ENCODE measurements around the gene CACNA2D1. TPM values are rescaled to one million over a fixed set of nuclear protein-coding genes. Genes with fewer than 3 reads are reported as not detected.

CACNA2D1 gene
- polyA plus RNA-seq, 6 donors from 2014 or later: not detected

GRCh38 chr7:82266081-82266480 lies 177.5 kb downstream of the CACNA2D1 start:
- Mint-ChIP-seq H3K27ac (no peak overlapping the region), H3K27me3 (no peaks in the 10 kb centered on the region), H3K4me3 (no peak overlapping the region), H3K9me3 (peaks cover 0 to 3% (median 0%) of the 10 kb centered on the region in 7 donors), H3K36me3 (no peaks in the 10 kb centered on the region), H3K4me1 (no peaks in the 10 kb centered on the region)
- DNase-seq (no peak), ATAC-seq (ENCODE audit: low read depth in 2 of 2) (no peak)

GRCh38 chr7:82264783-82265305 lies 178.7 kb downstream of the CACNA2D1 start:
- no peak for DNase-seq
- H3K4me3 Mint-ChIP-seq: no peak overlapping the region
- H3K9me3 Mint-ChIP-seq: peaks cover 0 to 3% (median 0%) of the 10 kb centered on the region in 7 donors
- ATAC-seq (ENCODE audit: low read depth in 2 of 2): no peak
- H3K4me1 Mint-ChIP-seq: no peaks in the 10 kb centered on the region
- H3K27me3 Mint-ChIP-seq: no peaks in the 10 kb centered on the region
- no peaks in the 10 kb centered on the region for H3K36me3 Mint-ChIP-seq
- H3K27ac Mint-ChIP-seq: no peak overlapping the region

GRCh38 chr7:82263920-82264782 lies 179.4 kb downstream of the CACNA2D1 start:
- no peaks in the 10 kb centered on the region for H3K4me1 Mint-ChIP-seq
- DNase-seq (no peak), ATAC-seq (ENCODE audit: low read depth in 2 of 2) (no peak)
- no peak overlapping the region for H3K4me3 Mint-ChIP-seq
- peaks cover 0 to 3% (median 0%) of the 10 kb centered on the region in 7 donors for H3K9me3 Mint-ChIP-seq
- no peaks in the 10 kb centered on the region for H3K27me3 Mint-ChIP-seq
- no peak overlapping the region for H3K27ac Mint-ChIP-seq
- H3K36me3 Mint-ChIP-seq: no peaks in the 10 kb centered on the region

- Mint-ChIP-seq H3K4me3 (no peak overlapping the region), H3K36me3 (no peaks in the 10 kb centered on the region), H3K4me1 (no peaks in the 10 kb centered on the region), H3K27me3 (no peaks in the 10 kb centered on the region), H3K9me3 (peaks cover 0 to 3% (median 0%) of the 10 kb centered on the region in 7 donors), H3K27ac (no peak overlapping the region)
- DNase-seq (no peak), ATAC-seq (ENCODE audit: low read depth in 2 of 2) (no peak)
Measured at GRCh38 chr7:82258181-82258580, 185.4 kb downstream of the CACNA2D1 start.

GRCh38 chr7:82257118-82257695 lies 186.4 kb downstream of the CACNA2D1 start:
- H3K27me3 Mint-ChIP-seq: no peaks in the 10 kb centered on the region
- H3K4me3 Mint-ChIP-seq: no peak overlapping the region
- H3K9me3 Mint-ChIP-seq: peaks cover 0 to 3% (median 0%) of the 10 kb centered on the region in 7 donors
- H3K36me3 Mint-ChIP-seq: no peaks in the 10 kb centered on the region
- H3K4me1 Mint-ChIP-seq: no peaks in the 10 kb centered on the region
- DNase-seq (no peak), ATAC-seq (ENCODE audit: low read depth in 2 of 2) (no peak)
- H3K27ac Mint-ChIP-seq: no peak overlapping the region

- no peaks in the 10 kb centered on the region for H3K27me3 Mint-ChIP-seq
- no peak for ATAC-seq (ENCODE audit: low read depth in 2 of 2)
- H3K36me3 Mint-ChIP-seq: no peaks in the 10 kb centered on the region
- no peak for DNase-seq
- no peak overlapping the region for H3K4me3 Mint-ChIP-seq
- peaks cover 0 to 3% (median 0%) of the 10 kb centered on the region in 7 donors for H3K9me3 Mint-ChIP-seq
- no peaks in the 10 kb centered on the region for H3K4me1 Mint-ChIP-seq
- H3K27ac Mint-ChIP-seq: no peak overlapping the region
Measured at GRCh38 chr7:82255706-82256105, 187.9 kb downstream of the CACNA2D1 start.

GRCh38 chr7:82250598-82250997 lies 193.0 kb downstream of the CACNA2D1 start:
- no peak overlapping the region for H3K27ac Mint-ChIP-seq
- H3K4me3 Mint-ChIP-seq: no peak overlapping the region
- no peaks in the 10 kb centered on the region for H3K4me1 Mint-ChIP-seq
- no peak for ATAC-seq (ENCODE audit: low read depth in 2 of 2)
- H3K9me3 Mint-ChIP-seq: peaks cover 0 to 6% (median 0%) of the 10 kb centered on the region in 7 donors
- no peaks in the 10 kb centered on the region for H3K27me3 Mint-ChIP-seq
- no peak for DNase-seq
- H3K36me3 Mint-ChIP-seq: no peaks in the 10 kb centered on the region

- no peaks in the 10 kb centered on the region for H3K27me3 Mint-ChIP-seq
- H3K36me3 Mint-ChIP-seq: no peaks in the 10 kb centered on the region
- no peak overlapping the region for H3K27ac Mint-ChIP-seq
- no peak for ATAC-seq (ENCODE audit: low read depth in 2 of 2)
- no peak for DNase-seq
- peaks cover 0 to 6% (median 0%) of the 10 kb centered on the region in 7 donors for H3K9me3 Mint-ChIP-seq
- H3K4me3 Mint-ChIP-seq: no peak overlapping the region
- H3K4me1 Mint-ChIP-seq: no peaks in the 10 kb centered on the region
Measured at GRCh38 chr7:82249979-82250378, 193.6 kb downstream of the CACNA2D1 start.

GRCh38 chr7:82247814-82248433 lies 195.7 kb downstream of the CACNA2D1 start:
- DNase-seq: no peak
- ATAC-seq (ENCODE audit: low read depth in 2 of 2): no peak
- Mint-ChIP-seq H3K27me3 (no peaks in the 10 kb centered on the region), H3K4me1 (no peaks in the 10 kb centered on the region), H3K36me3 (no peaks in the 10 kb centered on the region), H3K4me3 (no peak overlapping the region), H3K9me3 (peaks cover 0 to 6% (median 0%) of the 10 kb centered on the region in 7 donors), H3K27ac (no peak overlapping the region)

GRCh38 chr7:82244947-82245517 lies 198.5 kb downstream of the CACNA2D1 start:
- no peak for ATAC-seq (ENCODE audit: low read depth in 2 of 2)
- peaks cover 0 to 5% (median 0%) of the 10 kb centered on the region in 7 donors for H3K9me3 Mint-ChIP-seq
- H3K36me3 Mint-ChIP-seq: no peaks in the 10 kb centered on the region
- no peaks in the 10 kb centered on the region for H3K4me1 Mint-ChIP-seq
- H3K4me3 Mint-ChIP-seq: no peak overlapping the region
- no peak for DNase-seq
- no peaks in the 10 kb centered on the region for H3K27me3 Mint-ChIP-seq
- no peak overlapping the region for H3K27ac Mint-ChIP-seq

GRCh38 chr7:82241356-82241755 lies 202.2 kb downstream of the CACNA2D1 start:
- H3K36me3 Mint-ChIP-seq: no peaks in the 10 kb centered on the region
- no peaks in the 10 kb centered on the region for H3K4me1 Mint-ChIP-seq
- no peaks in the 10 kb centered on the region for H3K27me3 Mint-ChIP-seq
- no peaks in the 10 kb centered on the region for H3K9me3 Mint-ChIP-seq
- no peak for DNase-seq
- ATAC-seq (ENCODE audit: low read depth in 2 of 2): no peak
- no peak overlapping the region for H3K4me3 Mint-ChIP-seq
- no peak overlapping the region for H3K27ac Mint-ChIP-seq

- DNase-seq (no peak), ATAC-seq (ENCODE audit: low read depth in 2 of 2) (no peak)
- no peaks in the 10 kb centered on the region for H3K36me3 Mint-ChIP-seq
- no peaks in the 10 kb centered on the region for H3K9me3 Mint-ChIP-seq
- no peak overlapping the region for H3K4me3 Mint-ChIP-seq
- H3K4me1 Mint-ChIP-seq: no peaks in the 10 kb centered on the region
- H3K27me3 Mint-ChIP-seq: no peaks in the 10 kb centered on the region
- H3K27ac Mint-ChIP-seq: no peak overlapping the region
Measured at GRCh38 chr7:82235713-82236112, 207.9 kb downstream of the CACNA2D1 start.

- H3K9me3 Mint-ChIP-seq: no peaks in the 10 kb centered on the region
- no peaks in the 10 kb centered on the region for H3K36me3 Mint-ChIP-seq
- ATAC-seq (ENCODE audit: low read depth in 2 of 2) (no peak), DNase-seq (no peak)
- no peak overlapping the region for H3K27ac Mint-ChIP-seq
- no peaks in the 10 kb centered on the region for H3K27me3 Mint-ChIP-seq
- H3K4me1 Mint-ChIP-seq: no peaks in the 10 kb centered on the region
- H3K4me3 Mint-ChIP-seq: no peak overlapping the region
Measured at GRCh38 chr7:82234457-82235049, 209.0 kb downstream of the CACNA2D1 start.
